Mucosa of descending colon (tissue), 3 donors: ENCODE measurements around the gene PHLPP1. TPM values are rescaled to one million over a fixed set of nuclear protein-coding genes. Genes with fewer than 3 reads are reported as not detected.

Experiments
- ATAC-seq: fragments of 200-7000 bp; cut with Tn5 transposase; one replicate; pipeline ENCODE4 v1.9.1; 2020; ENCODE audit warnings: mild to moderate bottlenecking, moderate library complexity
- DNase-seq, 3 donors: peaks; one replicate each; pipeline ENCODE4 v3.0.0-alpha.2; 2020
- H3K36me3 ChIP-seq: fragments of 200-600 bp; one replicate; pipeline ENCODE4 v1.8.0; 2021; ENCODE audit warnings: low read depth, mild to moderate bottlenecking
- H3K4me1 ChIP-seq: fragments of 200-600 bp; one replicate; pipeline ENCODE4 v1.8.0; 2021; ENCODE audit warnings: low read depth, mild to moderate bottlenecking
- H3K4me3 ChIP-seq: fragments of 200-600 bp; one replicate; pipeline ENCODE4 v1.8.0; 2021; ENCODE audit warnings: mild to moderate bottlenecking
- H3K9me3 ChIP-seq: fragments of 200-600 bp; one replicate; pipeline ENCODE4 v1.8.0; 2021; ENCODE audit warnings: mild to moderate bottlenecking
- intact Hi-C, 2 donors: fragments of 100-400 bp; cut with DNase I in 1 of 2; cut with micrococcal nuclease in 1 of 2; formaldehyde crosslinking; loops; one replicate each; pipeline versions ENCODE4 v1.11.0 to v1.11.1; 2022; cut with DNase I, micrococcal nuclease
- total RNA-seq, 3 donors: library from RNA; stranded (reverse); fragmentation: NEBNext Ultra II Directional in 2 of 3; extraction: Animal tissue kit (Norgen Biotek cat#: 25700) in 2 of 3; gene quantifications; one replicate each; pipeline versions ENCODE4 v1.2.1 to v1.2.4, GENCODE V29; 2021 to 2023
- TF ChIP-seq, protein P1 (sequence below): fragments of 200-600 bp; IDR thresholded peaks from one replicate; pipeline ENCODE4 v1.8.0; 2022; ENCODE audit warnings: antibody characterized with exemption, mild to moderate bottlenecking
- donor health status: DM: no; HTN: no; CAD: no; lungs with moderate emphysema.
- donor health status: DM: no; HTN: no; CAD: no.
- donor health status: DM: no; HTN: yes; CAD: no.

Gene PHLPP1
- total RNA-seq, 3 donors from 2014 or later, result 17.9 to 28.9 (median 19.7) TPM

DNA sequence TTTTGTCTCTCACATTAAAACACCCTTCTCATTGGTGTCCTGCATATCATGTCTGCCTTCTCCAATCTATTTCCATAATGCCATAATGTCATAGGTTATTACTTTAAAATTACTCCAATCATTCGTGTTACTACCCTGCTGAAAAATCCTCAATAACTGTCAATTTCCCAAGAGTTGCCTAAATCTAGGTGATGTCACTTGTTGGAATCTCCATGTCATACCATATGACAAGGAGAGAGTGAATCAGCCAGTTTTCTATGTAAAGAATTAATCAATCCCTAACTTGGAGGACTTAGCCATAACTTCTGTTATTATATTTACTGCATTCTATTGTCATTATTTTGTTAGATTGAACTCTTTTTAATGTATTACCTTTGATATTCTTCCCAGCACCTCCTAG lies 62.5 kb downstream of the PHLPP1 start:
- no peak for DNase-seq
- H3K9me3 ChIP-seq, result no peaks in the 10 kb centered on the region
- intact Hi-C loops, result no loop called here
- TF ChIP-seq, protein P1, sequence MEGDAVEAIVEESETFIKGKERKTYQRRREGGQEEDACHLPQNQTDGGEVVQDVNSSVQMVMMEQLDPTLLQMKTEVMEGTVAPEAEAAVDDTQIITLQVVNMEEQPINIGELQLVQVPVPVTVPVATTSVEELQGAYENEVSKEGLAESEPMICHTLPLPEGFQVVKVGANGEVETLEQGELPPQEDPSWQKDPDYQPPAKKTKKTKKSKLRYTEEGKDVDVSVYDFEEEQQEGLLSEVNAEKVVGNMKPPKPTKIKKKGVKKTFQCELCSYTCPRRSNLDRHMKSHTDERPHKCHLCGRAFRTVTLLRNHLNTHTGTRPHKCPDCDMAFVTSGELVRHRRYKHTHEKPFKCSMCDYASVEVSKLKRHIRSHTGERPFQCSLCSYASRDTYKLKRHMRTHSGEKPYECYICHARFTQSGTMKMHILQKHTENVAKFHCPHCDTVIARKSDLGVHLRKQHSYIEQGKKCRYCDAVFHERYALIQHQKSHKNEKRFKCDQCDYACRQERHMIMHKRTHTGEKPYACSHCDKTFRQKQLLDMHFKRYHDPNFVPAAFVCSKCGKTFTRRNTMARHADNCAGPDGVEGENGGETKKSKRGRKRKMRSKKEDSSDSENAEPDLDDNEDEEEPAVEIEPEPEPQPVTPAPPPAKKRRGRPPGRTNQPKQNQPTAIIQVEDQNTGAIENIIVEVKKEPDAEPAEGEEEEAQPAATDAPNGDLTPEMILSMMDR, result no peak
- H3K4me3 ChIP-seq, result no peak overlapping the region
- H3K36me3 ChIP-seq, result no peaks in the 10 kb centered on the region
- ATAC-seq, result no peak
- peaks cover 12% of the 10 kb centered on the region for H3K4me1 ChIP-seq

DNA sequence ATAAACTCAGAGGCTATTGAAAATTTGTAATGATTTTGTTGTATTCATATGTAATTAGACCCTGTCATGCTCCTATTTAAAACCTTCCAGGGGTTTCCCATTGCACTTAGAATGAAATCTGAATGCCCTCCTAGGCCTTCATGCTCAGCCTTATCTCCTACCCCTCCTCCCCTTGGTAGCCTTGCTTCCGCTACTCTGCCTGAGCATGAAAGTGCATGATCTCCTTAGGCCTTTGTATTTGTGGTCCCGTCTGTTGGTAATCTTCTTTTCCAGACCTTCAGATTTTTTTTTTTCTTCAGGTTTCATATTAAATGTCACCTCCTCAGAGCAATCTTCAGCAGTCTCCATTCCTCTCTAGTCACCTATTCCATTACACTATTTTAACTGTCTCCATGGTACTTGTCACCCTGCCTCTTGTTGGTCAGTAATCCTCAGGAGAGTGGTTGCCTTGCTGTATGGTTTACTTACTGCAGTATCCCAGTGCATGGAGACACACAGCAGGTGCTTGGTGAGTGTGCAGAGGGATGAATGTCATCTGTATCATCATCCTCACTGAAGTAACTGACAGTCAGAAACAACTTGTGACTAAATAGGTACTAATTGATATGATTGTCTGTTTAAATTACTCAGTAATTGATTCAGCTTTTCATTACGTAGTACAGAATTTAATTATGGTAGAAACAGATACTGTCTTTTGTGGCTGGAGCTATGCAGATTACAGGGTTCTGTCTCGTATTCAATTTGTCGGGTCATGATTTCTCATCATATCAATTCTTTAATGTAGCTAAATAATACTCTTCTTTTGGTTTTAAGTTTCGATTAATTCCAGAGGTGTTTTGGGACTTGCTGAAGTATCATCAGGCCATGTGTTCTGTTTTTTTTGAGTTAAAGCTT lies 63.9 kb downstream of the PHLPP1 start:
- intact Hi-C loops, result no loop called here
- Histone ChIP-seq H3K36me3 (no peaks in the 10 kb centered on the region), H3K4me1 (peaks cover 5% of the 10 kb centered on the region), H3K9me3 (no peaks in the 10 kb centered on the region), H3K4me3 (no peak overlapping the region)
- TF ChIP-seq, protein P1, result no peak
- DNase-seq (no peak), ATAC-seq (no peak)

DNA sequence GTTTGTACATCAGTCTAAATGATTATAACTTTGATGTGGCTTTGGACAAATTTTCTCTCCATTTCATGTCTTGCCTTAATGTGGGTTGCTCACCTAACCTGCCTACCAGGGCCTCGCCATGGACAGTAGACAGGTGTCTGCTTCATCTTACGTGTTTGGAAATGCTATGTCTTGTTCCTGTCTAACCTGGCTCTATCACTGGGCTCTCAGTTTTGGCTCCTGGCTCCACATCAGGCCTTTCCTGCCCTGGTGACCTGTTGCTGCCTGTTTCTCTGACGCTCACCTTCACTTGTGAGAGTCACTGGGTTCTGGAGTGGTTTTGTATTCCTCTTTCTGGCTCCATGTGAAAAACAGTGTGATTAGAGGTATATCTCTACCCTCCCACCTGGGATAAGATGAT lies 65.9 kb downstream of the PHLPP1 start:
- Histone ChIP-seq H3K36me3 (no peaks in the 10 kb centered on the region), H3K4me1 (peaks cover 5% of the 10 kb centered on the region), H3K4me3 (no peak overlapping the region), H3K9me3 (no peaks in the 10 kb centered on the region)
- DNase-seq, result no peak
- no peak for ATAC-seq
- TF ChIP-seq, protein P1, result no peak
- intact Hi-C loops, result loop anchor here in 1 of 2 donors (10.0 kb wide), 1 partner anchor 56 kb away; no protein-coding TSS in a partner anchor

DNA sequence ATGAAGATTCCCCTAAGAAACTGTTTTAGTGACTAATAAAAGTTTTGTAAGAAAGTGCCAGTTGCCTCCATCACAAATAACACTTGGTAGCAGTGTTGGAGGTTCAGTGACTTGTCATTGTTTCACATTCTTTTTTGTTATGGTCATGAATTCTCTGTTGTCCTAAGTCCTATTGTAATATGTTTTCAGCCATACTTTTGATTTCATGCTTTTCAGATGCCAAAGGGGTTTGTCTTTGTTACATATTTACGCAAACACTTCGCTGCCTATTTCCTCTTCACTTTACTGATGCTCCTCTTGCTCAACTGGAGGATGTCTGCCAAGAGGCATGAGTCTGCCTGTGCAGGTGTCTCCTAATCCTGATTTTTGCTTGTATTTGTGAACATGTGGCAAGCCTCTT lies 66.6 kb downstream of the PHLPP1 start:
- TF ChIP-seq, protein P1, result no peak
- intact Hi-C loops, result loop anchor here in 1 of 2 donors (10.0 kb wide), 1 partner anchor 57 kb away; no protein-coding TSS in a partner anchor
- no peak overlapping the region for H3K4me3 ChIP-seq
- peaks cover 5% of the 10 kb centered on the region for H3K4me1 ChIP-seq
- H3K36me3 ChIP-seq, result no peaks in the 10 kb centered on the region
- no peaks in the 10 kb centered on the region for H3K9me3 ChIP-seq
- DNase-seq (no peak), ATAC-seq (peak; percentile 51)

DNA sequence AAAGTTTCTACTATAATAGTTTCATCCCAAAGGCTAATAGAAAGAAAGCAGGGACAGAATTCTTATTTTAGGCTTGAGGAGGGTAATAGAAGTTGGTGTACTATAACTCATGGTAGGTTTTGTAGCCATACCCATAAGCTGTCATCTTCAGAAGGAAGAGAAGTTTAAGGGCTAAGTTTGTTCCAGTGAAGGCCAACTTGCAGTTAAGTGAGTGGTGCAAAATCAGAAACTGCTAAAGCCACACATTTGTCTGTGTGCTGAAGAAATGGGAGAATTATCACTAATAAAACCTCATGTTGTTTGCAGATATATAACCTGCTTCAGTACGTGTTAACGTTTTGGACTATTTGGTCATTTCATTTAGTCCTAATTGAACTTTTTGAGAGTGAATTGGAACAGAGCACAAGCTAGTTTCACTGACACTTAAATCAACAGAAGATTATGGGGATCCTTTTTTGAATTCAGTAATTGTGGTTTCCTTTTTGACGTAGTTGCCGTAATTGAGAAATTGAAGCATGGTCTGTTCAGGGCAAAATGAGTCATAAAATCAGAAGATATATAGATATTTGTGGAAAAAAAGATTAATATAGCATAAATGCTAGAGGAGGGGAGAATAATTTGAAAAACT lies 69.1 kb downstream of the PHLPP1 start:
- no peaks in the 10 kb centered on the region for H3K36me3 ChIP-seq
- H3K4me1 ChIP-seq, result peaks cover 10% of the 10 kb centered on the region
- intact Hi-C loops, result loop anchor here in 1 of 2 donors (10.0 kb wide), 1 partner anchor 60 kb away; no protein-coding TSS in a partner anchor
- DNase-seq (no peak), ATAC-seq (no peak)
- no peaks in the 10 kb centered on the region for H3K9me3 ChIP-seq
- TF ChIP-seq, protein P1, result no peak
- H3K4me3 ChIP-seq, result no peak overlapping the region
